Measurements from ENCODE around the gene FN3K. TPM values are rescaled to one million over a fixed set of nuclear protein-coding genes. Genes with fewer than 3 reads are reported as not detected.

FN3K gene
- total RNA-seq, 2 experiments from 2014 or later: 1.7 to 1.9 TPM

- Mint-ChIP-seq H3K36me3 (ENCODE audit: low read depth) (no peaks in the 10 kb centered on the region), H3K4me3 (peak overlapping the region; percentile 40), H3K4me1 (ENCODE audit: low read depth) (peaks cover 5% of the 10 kb centered on the region), H3K27ac (no peak overlapping the region), H3K9me3 (ENCODE audit: insufficient read depth) (peaks cover 13% of the 10 kb centered on the region), H3K27me3 (ENCODE audit: low read depth) (peaks cover 14% of the 10 kb centered on the region)
- DNase-seq (no peak), ATAC-seq (no peak)
- ChIA-PET CTCF (no interaction called here), POLR2A (interaction anchor here (1.6 kb wide), 1 partner anchor 9 kb away, joined by 4 read pairs; no protein-coding TSS in a partner anchor)
These were observed 38.3 kb upstream of the FN3K start for GRCh38 chr17:82696916-82697807.

- no peaks in the 10 kb centered on the region for H3K36me3 Mint-ChIP-seq (ENCODE audit: low read depth)
These were observed 37.7 kb upstream of the FN3K start for GRCh38 chr17:82697808-82698064.

GRCh38 chr17:82698065-82698973 lies 37.1 kb upstream of the FN3K start, which contains the start of gene RAB40B:
Gene RAB40B, minus strand, starts transcription at chr17:82698698. Its CDS starts 102 bp downstream, at chr17:82698596.
- peaks cover 14% of the 10 kb centered on the region for H3K27me3 Mint-ChIP-seq (ENCODE audit: low read depth)
- H3K9me3 Mint-ChIP-seq (ENCODE audit: insufficient read depth): peaks cover 10% of the 10 kb centered on the region
- ATAC-seq: peak; percentile 99
- H3K36me3 Mint-ChIP-seq (ENCODE audit: low read depth): no peaks in the 10 kb centered on the region
- POLR2A ChIA-PET: interaction anchor here (1.6 kb wide), 1 partner anchor 10 kb away, joined by 4 read pairs; no protein-coding TSS in a partner anchor
- DNase-seq: peak; percentile 99
- H3K4me3 Mint-ChIP-seq: peak within 1 kb of the TSS; percentile 73
- H3K4me1 Mint-ChIP-seq (ENCODE audit: low read depth): peaks cover 5% of the 10 kb centered on the region
- H3K27ac Mint-ChIP-seq: peak within 1 kb of the TSS; percentile 3
- CTCF ChIA-PET: interaction anchor here (1.0 kb wide), 1 partner anchor 9 kb away, joined by 4 read pairs; no protein-coding TSS in a partner anchor

More at GRCh38 chr17:82697808-82698064, 37.7 kb upstream of the FN3K start:
- no peak overlapping the region for H3K27ac Mint-ChIP-seq
- H3K27me3 Mint-ChIP-seq (ENCODE audit: low read depth): peaks cover 14% of the 10 kb centered on the region
- no peak for DNase-seq
- ChIA-PET CTCF (no interaction called here), POLR2A (interaction anchor here (1.6 kb wide), 1 partner anchor 9 kb away, joined by 4 read pairs; no protein-coding TSS in a partner anchor)
- peaks cover 13% of the 10 kb centered on the region for H3K9me3 Mint-ChIP-seq (ENCODE audit: insufficient read depth)
- H3K4me3 Mint-ChIP-seq: peak overlapping the region; percentile 40
- ATAC-seq: no peak
- peaks cover 5% of the 10 kb centered on the region for H3K4me1 Mint-ChIP-seq (ENCODE audit: low read depth)

GRCh38 chr17:82698974-82699442 lies 36.4 kb upstream of the FN3K start:
- H3K4me3 Mint-ChIP-seq: peak overlapping the region; percentile 68
- ChIA-PET POLR2A (no interaction called here), CTCF (interaction anchor here (1.0 kb wide), 1 partner anchor 8 kb away, joined by 4 read pairs; no protein-coding TSS in a partner anchor)
- no peak for DNase-seq
- no peaks in the 10 kb centered on the region for H3K36me3 Mint-ChIP-seq (ENCODE audit: low read depth)
- no peak for ATAC-seq
- peaks cover 5% of the 10 kb centered on the region for H3K4me1 Mint-ChIP-seq (ENCODE audit: low read depth)
- peaks cover 14% of the 10 kb centered on the region for H3K27me3 Mint-ChIP-seq (ENCODE audit: low read depth)
- H3K9me3 Mint-ChIP-seq (ENCODE audit: insufficient read depth): peaks cover 7% of the 10 kb centered on the region
- H3K27ac Mint-ChIP-seq: peak overlapping the region; percentile 3

GRCh38 chr17:82699551-82699950 lies 35.9 kb upstream of the FN3K start:
- Mint-ChIP-seq H3K4me3 (peak overlapping the region; percentile 68), H3K27ac (peak overlapping the region; percentile 3), H3K27me3 (ENCODE audit: low read depth) (peaks cover 14% of the 10 kb centered on the region), H3K9me3 (ENCODE audit: insufficient read depth) (peaks cover 5% of the 10 kb centered on the region), H3K36me3 (ENCODE audit: low read depth) (no peaks in the 10 kb centered on the region), H3K4me1 (ENCODE audit: low read depth) (peaks cover 5% of the 10 kb centered on the region)
- ChIA-PET POLR2A (no interaction called here), CTCF (no interaction called here)
- no peak for ATAC-seq
- no peak for DNase-seq

- DNase-seq: no peak
- no peaks in the 10 kb centered on the region for H3K36me3 Mint-ChIP-seq (ENCODE audit: low read depth)
- ATAC-seq: no peak
- ChIA-PET CTCF (no interaction called here), POLR2A (no interaction called here)
- no peak overlapping the region for H3K4me3 Mint-ChIP-seq
- H3K4me1 Mint-ChIP-seq (ENCODE audit: low read depth): peaks cover 5% of the 10 kb centered on the region
- H3K27me3 Mint-ChIP-seq (ENCODE audit: low read depth): peaks cover 2% of the 10 kb centered on the region
- no peaks in the 10 kb centered on the region for H3K9me3 Mint-ChIP-seq (ENCODE audit: insufficient read depth)
- no peak overlapping the region for H3K27ac Mint-ChIP-seq
These were observed 33.0 kb upstream of the FN3K start for GRCh38 chr17:82702231-82702927.

GRCh38 chr17:82703036-82703745 lies 32.2 kb upstream of the FN3K start:
- H3K27me3 Mint-ChIP-seq (ENCODE audit: low read depth): peaks cover 2% of the 10 kb centered on the region

GRCh38 chr17:82703935-82704865 lies 31.2 kb upstream of the FN3K start:
- Mint-ChIP-seq H3K9me3 (ENCODE audit: insufficient read depth) (no peaks in the 10 kb centered on the region), H3K4me1 (ENCODE audit: low read depth) (peaks cover 4% of the 10 kb centered on the region), H3K27ac (no peak overlapping the region), H3K4me3 (no peak overlapping the region), H3K27me3 (ENCODE audit: low read depth) (peaks cover under 1% of the 10 kb centered on the region), H3K36me3 (ENCODE audit: low read depth) (no peaks in the 10 kb centered on the region)
- no peak for DNase-seq
- ATAC-seq: no peak
- CTCF ChIA-PET: no interaction called here
- POLR2A ChIA-PET: no interaction called here

More at GRCh38 chr17:82703036-82703745, 32.2 kb upstream of the FN3K start:
- H3K4me3 Mint-ChIP-seq: no peak overlapping the region
- H3K4me1 Mint-ChIP-seq (ENCODE audit: low read depth): peaks cover 5% of the 10 kb centered on the region
- no peaks in the 10 kb centered on the region for H3K36me3 Mint-ChIP-seq (ENCODE audit: low read depth)
- H3K9me3 Mint-ChIP-seq (ENCODE audit: insufficient read depth): no peaks in the 10 kb centered on the region
- no peak overlapping the region for H3K27ac Mint-ChIP-seq
- CTCF ChIA-PET: no interaction called here
- no peak for DNase-seq
- ATAC-seq: no peak
- POLR2A ChIA-PET: no interaction called here

GRCh38 chr17:82704886-82705285 lies 30.5 kb upstream of the FN3K start:
- no peak for DNase-seq
- H3K4me3 Mint-ChIP-seq: no peak overlapping the region
- ChIA-PET POLR2A (no interaction called here), CTCF (no interaction called here)
- no peaks in the 10 kb centered on the region for H3K36me3 Mint-ChIP-seq (ENCODE audit: low read depth)
- H3K27ac Mint-ChIP-seq: no peak overlapping the region
- no peaks in the 10 kb centered on the region for H3K27me3 Mint-ChIP-seq (ENCODE audit: low read depth)
- no peaks in the 10 kb centered on the region for H3K9me3 Mint-ChIP-seq (ENCODE audit: insufficient read depth)
- H3K4me1 Mint-ChIP-seq (ENCODE audit: low read depth): no peaks in the 10 kb centered on the region
- no peak for ATAC-seq

GRCh38 chr17:82705756-82706155 lies 29.7 kb upstream of the FN3K start:
- no peak overlapping the region for H3K27ac Mint-ChIP-seq
- H3K4me1 Mint-ChIP-seq (ENCODE audit: low read depth): no peaks in the 10 kb centered on the region
- ChIA-PET CTCF (no interaction called here), POLR2A (no interaction called here)
- no peak overlapping the region for H3K4me3 Mint-ChIP-seq
- no peaks in the 10 kb centered on the region for H3K36me3 Mint-ChIP-seq (ENCODE audit: low read depth)
- no peak for DNase-seq
- no peak for ATAC-seq
- no peaks in the 10 kb centered on the region for H3K9me3 Mint-ChIP-seq (ENCODE audit: insufficient read depth)
- no peaks in the 10 kb centered on the region for H3K27me3 Mint-ChIP-seq (ENCODE audit: low read depth)
